ENCODE data around the gene SDK2.

The SDK2 gene

GRCh38 chr17:73514146-73514863 lies 129.9 kb downstream of the SDK2 start:
- no peak for DNase-seq (ENCODE audit: low read depth in 2 of 3, low spot score in 2 of 3)

GRCh38 chr17:73513426-73513825 lies 130.8 kb downstream of the SDK2 start:
- DNase-seq (ENCODE audit: low read depth in 2 of 3, low spot score in 2 of 3): no peak

GRCh38 chr17:73511719-73512115 lies 132.5 kb downstream of the SDK2 start:
- no peak for DNase-seq (ENCODE audit: low read depth in 2 of 3, low spot score in 2 of 3)

- DNase-seq (ENCODE audit: low read depth in 2 of 3, low spot score in 2 of 3): no peak
Measured at GRCh38 chr17:73510981-73511718, 133.1 kb downstream of the SDK2 start.

- no peak for DNase-seq (ENCODE audit: low read depth in 2 of 3, low spot score in 2 of 3)
Measured at GRCh38 chr17:73508931-73509605, 135.2 kb downstream of the SDK2 start.

- no peak for DNase-seq (ENCODE audit: low read depth in 2 of 3, low spot score in 2 of 3)
Measured at GRCh38 chr17:73508057-73508930, 136.0 kb downstream of the SDK2 start.

GRCh38 chr17:73506470-73507435 lies 137.5 kb downstream of the SDK2 start:
- DNase-seq (ENCODE audit: low read depth in 2 of 3, low spot score in 2 of 3): no peak

GRCh38 chr17:73503560-73503959 lies 140.7 kb downstream of the SDK2 start:
- DNase-seq (ENCODE audit: low read depth in 2 of 3, low spot score in 2 of 3): no peak

GRCh38 chr17:73500414-73500999 lies 143.7 kb downstream of the SDK2 start:
- no peak for DNase-seq (ENCODE audit: low read depth in 2 of 3, low spot score in 2 of 3)

- DNase-seq (ENCODE audit: low read depth in 2 of 3, low spot score in 2 of 3): no peak
Measured at GRCh38 chr17:73498886-73499554, 145.2 kb downstream of the SDK2 start.

GRCh38 chr17:73498176-73498575 lies 146.1 kb downstream of the SDK2 start:
- no peak for DNase-seq (ENCODE audit: low read depth in 2 of 3, low spot score in 2 of 3)

GRCh38 chr17:73497721-73498120 lies 146.5 kb downstream of the SDK2 start:
- DNase-seq (ENCODE audit: low read depth in 2 of 3, low spot score in 2 of 3): no peak

- no peak for DNase-seq (ENCODE audit: low read depth in 2 of 3, low spot score in 2 of 3)
Measured at GRCh38 chr17:73496232-73496631, 148.0 kb downstream of the SDK2 start.

- no peak for DNase-seq (ENCODE audit: low read depth in 2 of 3, low spot score in 2 of 3)
Measured at GRCh38 chr17:73495641-73496040, 148.6 kb downstream of the SDK2 start.

GRCh38 chr17:73494950-73495349 lies 149.3 kb downstream of the SDK2 start:
- DNase-seq (ENCODE audit: low read depth in 2 of 3, low spot score in 2 of 3): no peak

GRCh38 chr17:73493956-73494926 lies 150.0 kb downstream of the SDK2 start:
- DNase-seq (ENCODE audit: low read depth in 2 of 3, low spot score in 2 of 3): no peak

- no peak for DNase-seq (ENCODE audit: low read depth in 2 of 3, low spot score in 2 of 3)
Measured at GRCh38 chr17:73492821-73493814, 151.1 kb downstream of the SDK2 start.

Measured in activated CD8-positive, alpha-beta memory T cell treated with anti-CD3 and anti-CD28 coated beads for 48 hours (primary cell).